Measurements from ENCODE around the gene CDKAL1. TPM values are rescaled to one million over a fixed set of nuclear protein-coding genes. Genes with fewer than 3 reads are reported as not detected.

The CDKAL1 gene
- total RNA-seq, 4 donors from 2014 or later = 13.5 to 21.2 (median 17.3) TPM

- no peak for DNase-seq (ENCODE audit: low spot score in 2 of 2)
- Histone ChIP-seq H3K4me3 (no peak overlapping the region), H3K4me1 (peaks cover 0 to 7% (median 0%) of the 10 kb centered on the region in 4 donors), H3K27me3 (no peaks in the 10 kb centered on the region), H3K27ac (no peak overlapping the region), H3K9me3 (no peaks in the 10 kb centered on the region), H3K36me3 (peaks cover 0 to 14% (median 0%) of the 10 kb centered on the region in 3 donors)
- WGBS, 2 donors = 82 to 91% methylated on average over 10 of the region's 10 CpGs
- TF ChIP-seq POLR2A (IDR thresholded peaks at IDR 0.05) (no peak), EP300 (IDR thresholded peaks at IDR 0.05) (no peak)
- TF ChIP-seq, protein P1, sequence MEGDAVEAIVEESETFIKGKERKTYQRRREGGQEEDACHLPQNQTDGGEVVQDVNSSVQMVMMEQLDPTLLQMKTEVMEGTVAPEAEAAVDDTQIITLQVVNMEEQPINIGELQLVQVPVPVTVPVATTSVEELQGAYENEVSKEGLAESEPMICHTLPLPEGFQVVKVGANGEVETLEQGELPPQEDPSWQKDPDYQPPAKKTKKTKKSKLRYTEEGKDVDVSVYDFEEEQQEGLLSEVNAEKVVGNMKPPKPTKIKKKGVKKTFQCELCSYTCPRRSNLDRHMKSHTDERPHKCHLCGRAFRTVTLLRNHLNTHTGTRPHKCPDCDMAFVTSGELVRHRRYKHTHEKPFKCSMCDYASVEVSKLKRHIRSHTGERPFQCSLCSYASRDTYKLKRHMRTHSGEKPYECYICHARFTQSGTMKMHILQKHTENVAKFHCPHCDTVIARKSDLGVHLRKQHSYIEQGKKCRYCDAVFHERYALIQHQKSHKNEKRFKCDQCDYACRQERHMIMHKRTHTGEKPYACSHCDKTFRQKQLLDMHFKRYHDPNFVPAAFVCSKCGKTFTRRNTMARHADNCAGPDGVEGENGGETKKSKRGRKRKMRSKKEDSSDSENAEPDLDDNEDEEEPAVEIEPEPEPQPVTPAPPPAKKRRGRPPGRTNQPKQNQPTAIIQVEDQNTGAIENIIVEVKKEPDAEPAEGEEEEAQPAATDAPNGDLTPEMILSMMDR (IDR thresholded peaks at IDR 0.05) = no peak
Measured at GRCh38 chr6:21201637-21202350, 667.5 kb downstream of the CDKAL1 start.

DNA sequence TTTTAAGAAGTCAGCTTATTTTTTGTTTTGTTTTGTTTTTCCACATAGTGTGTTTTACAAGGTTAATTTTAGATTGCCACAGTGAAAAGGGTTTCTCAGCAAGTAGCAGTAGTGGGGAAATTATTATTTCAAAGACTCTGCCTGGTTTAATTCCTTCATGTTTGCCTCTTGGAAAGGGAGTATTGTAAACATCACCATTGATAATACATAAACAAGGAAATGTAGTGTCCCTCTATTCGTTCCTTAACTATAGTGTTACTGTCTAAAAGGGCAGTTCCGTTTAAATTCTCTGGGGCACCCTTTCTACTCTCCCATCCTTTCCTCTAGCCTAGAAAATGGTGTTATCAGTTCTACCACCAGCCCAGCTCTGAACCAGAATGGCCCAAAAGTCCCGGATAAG, 668.3 kb downstream of the CDKAL1 start:
- Histone ChIP-seq H3K27me3 (no peaks in the 10 kb centered on the region), H3K4me1 (peaks cover 0 to 7% (median 0%) of the 10 kb centered on the region in 4 donors), H3K9me3 (no peaks in the 10 kb centered on the region), H3K4me3 (no peak overlapping the region), H3K27ac (no peak overlapping the region), H3K36me3 (peaks cover 0 to 19% (median 0%) of the 10 kb centered on the region in 3 donors)
- TF ChIP-seq EP300 (IDR thresholded peaks at IDR 0.05) (no peak), POLR2A (IDR thresholded peaks at IDR 0.05) (no peak)
- TF ChIP-seq, protein P1 (IDR thresholded peaks at IDR 0.05) = no peak
- DNase-seq (ENCODE audit: low spot score in 2 of 2) = no peak
- WGBS, 2 donors = 63 to 76% methylated on average over 3 of the region's 3 CpGs

GRCh38 chr6:21204951-21205350, 670.7 kb downstream of the CDKAL1 start:
- Histone ChIP-seq H3K9me3 (no peaks in the 10 kb centered on the region), H3K4me3 (no peak overlapping the region), H3K4me1 (no peaks in the 10 kb centered on the region), H3K36me3 (peaks cover 0 to 32% (median 0%) of the 10 kb centered on the region in 3 donors), H3K27me3 (no peaks in the 10 kb centered on the region), H3K27ac (no peak overlapping the region)
- no peak for DNase-seq (ENCODE audit: low spot score in 2 of 2)
- WGBS, 2 donors = 61 to 81% methylated on average over 3 of the region's 3 CpGs
- no peak for TF ChIP-seq POLR2A (IDR thresholded peaks at IDR 0.05)
- TF ChIP-seq, protein P1 (IDR thresholded peaks at IDR 0.05) = no peak
- no peak for TF ChIP-seq EP300 (IDR thresholded peaks at IDR 0.05)

DNA sequence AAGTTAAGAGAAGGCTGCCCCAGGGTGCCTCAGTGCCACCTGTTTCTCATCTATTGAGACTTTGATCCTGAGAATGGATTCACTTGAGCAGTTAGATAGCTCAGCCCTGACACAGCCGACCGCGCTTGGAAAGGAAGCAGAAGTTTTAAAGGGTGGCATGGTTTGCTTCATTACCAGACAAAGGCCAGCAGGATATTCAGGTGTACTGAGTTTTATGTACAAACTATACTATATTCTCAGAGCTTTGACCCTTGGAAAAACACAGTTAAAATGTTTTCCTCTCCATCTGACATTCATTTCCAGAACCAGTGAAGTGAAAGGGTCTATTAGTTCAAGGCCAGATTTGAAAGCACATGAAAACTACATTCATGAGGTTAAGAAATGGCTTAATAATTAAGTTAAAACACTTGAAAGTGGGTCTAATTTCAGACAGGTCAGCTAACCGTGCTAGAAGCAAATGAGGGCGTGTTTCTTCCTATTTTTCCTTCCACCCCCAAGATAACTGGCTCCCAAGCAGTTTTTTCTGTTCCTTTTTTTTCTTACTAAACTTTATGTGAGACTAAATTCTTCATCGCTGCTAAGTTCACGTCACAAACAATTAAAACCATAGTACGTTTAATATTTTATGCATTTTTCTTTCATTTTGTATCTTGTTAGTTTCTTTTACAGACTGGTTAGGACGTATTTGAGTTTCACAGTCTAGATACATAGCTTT, 674.0 kb downstream of the CDKAL1 start:
- Histone ChIP-seq H3K27me3 (no peaks in the 10 kb centered on the region), H3K27ac (no peak overlapping the region), H3K9me3 (no peaks in the 10 kb centered on the region), H3K4me3 (no peak overlapping the region), H3K36me3 (peaks cover 0 to 59% (median 0%) of the 10 kb centered on the region in 3 donors), H3K4me1 (no peaks in the 10 kb centered on the region)
- no peak for TF ChIP-seq POLR2A (IDR thresholded peaks at IDR 0.05)
- TF ChIP-seq, protein P1 (IDR thresholded peaks at IDR 0.05) = no peak
- no peak for TF ChIP-seq EP300 (IDR thresholded peaks at IDR 0.05)
- 79 to 89% methylated on average over 9 of the region's 9 CpGs for WGBS, 2 donors
- no peak for DNase-seq (ENCODE audit: low spot score in 2 of 2)

DNA sequence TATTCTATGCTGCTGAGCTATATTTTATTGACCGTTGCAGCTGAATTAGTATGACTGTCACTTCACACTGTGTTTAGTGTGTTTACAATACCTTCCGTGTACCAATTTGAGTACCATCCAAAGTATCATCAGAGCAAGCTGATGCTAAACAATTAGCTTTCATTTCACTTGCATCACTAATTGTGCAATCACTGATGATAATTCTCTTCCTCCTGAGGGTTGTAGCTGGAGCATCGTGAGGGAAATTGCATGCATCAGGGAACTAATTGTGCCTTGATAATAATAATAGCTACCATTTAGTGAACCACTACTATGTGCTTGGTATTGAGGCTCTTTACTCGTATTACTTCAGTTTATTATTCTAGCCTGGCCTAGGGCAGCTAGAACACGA, 674.5 kb downstream of the CDKAL1 start:
- TF ChIP-seq, protein P1 (IDR thresholded peaks at IDR 0.05) = no peak
- no peak for TF ChIP-seq EP300 (IDR thresholded peaks at IDR 0.05)
- TF ChIP-seq POLR2A (IDR thresholded peaks at IDR 0.05) = no peak
- DNase-seq (ENCODE audit: low spot score in 2 of 2) = no peak
- Histone ChIP-seq H3K4me3 (no peak overlapping the region), H3K27ac (no peak overlapping the region), H3K27me3 (no peaks in the 10 kb centered on the region), H3K36me3 (peaks cover 0 to 56% (median 0%) of the 10 kb centered on the region in 3 donors), H3K4me1 (no peaks in the 10 kb centered on the region), H3K9me3 (no peaks in the 10 kb centered on the region)
- WGBS, 2 donors = 75 to 85% methylated on average over 5 of the region's 5 CpGs

All from tibial nerve (tissue), 4 donors.